ENCODE measurements around the gene NAA38. TPM values are rescaled to one million over a fixed set of nuclear protein-coding genes. Genes with fewer than 3 reads are reported as not detected.

NAA38 gene
- total and polyA plus RNA-seq, 2 donors from 2014 or later, result 69.6 to 246 TPM

DNA sequence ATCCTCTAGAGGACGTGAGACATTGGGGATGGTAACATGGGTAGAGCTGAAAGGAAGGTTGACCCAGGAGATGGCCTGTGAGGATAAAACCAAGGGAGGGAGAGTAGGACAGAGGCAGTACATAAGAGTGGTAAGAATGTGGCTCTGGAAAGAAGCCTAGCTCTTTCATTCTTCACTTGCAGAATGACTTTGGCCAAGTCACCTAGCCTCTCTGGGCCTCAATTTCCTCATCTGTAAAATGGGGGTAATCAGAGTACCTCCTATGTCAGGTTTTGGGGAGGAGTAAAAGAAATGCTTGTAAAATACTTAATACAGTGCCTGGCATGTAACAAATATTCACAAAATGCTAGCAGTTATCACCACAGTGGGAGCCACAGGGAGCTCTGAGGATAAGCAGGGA, 16.5 kb downstream of the NAA38 start:
- peak overlapping the region; percentile 21 to 99 (median 74) for H3K9ac ChIP-seq (ENCODE audit: low read length in 3 of 3)
- H3K9me3 ChIP-seq (ENCODE audit: control insufficient read depth in 2 of 3, insufficient read depth in 1 of 3, low read length in 3 of 3), result no peaks in the 10 kb centered on the region
- H3K4me3 ChIP-seq (ENCODE audit: low read length in 3 of 3), result peak overlapping the region; percentile 63 to 94 (median 75)
- H3K27ac ChIP-seq (ENCODE audit: low read depth in 2 of 2, low read length in 2 of 2), result peak overlapping the region; percentile 97 to 99
- TF ChIP-seq, protein P1, sequence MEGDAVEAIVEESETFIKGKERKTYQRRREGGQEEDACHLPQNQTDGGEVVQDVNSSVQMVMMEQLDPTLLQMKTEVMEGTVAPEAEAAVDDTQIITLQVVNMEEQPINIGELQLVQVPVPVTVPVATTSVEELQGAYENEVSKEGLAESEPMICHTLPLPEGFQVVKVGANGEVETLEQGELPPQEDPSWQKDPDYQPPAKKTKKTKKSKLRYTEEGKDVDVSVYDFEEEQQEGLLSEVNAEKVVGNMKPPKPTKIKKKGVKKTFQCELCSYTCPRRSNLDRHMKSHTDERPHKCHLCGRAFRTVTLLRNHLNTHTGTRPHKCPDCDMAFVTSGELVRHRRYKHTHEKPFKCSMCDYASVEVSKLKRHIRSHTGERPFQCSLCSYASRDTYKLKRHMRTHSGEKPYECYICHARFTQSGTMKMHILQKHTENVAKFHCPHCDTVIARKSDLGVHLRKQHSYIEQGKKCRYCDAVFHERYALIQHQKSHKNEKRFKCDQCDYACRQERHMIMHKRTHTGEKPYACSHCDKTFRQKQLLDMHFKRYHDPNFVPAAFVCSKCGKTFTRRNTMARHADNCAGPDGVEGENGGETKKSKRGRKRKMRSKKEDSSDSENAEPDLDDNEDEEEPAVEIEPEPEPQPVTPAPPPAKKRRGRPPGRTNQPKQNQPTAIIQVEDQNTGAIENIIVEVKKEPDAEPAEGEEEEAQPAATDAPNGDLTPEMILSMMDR (IDR thresholded peaks at IDR 0.05; ENCODE audit: borderline replicate concordance, extremely low read depth, insufficient read depth), result no peak
- H3K36me3 ChIP-seq (ENCODE audit: control insufficient read depth in 2 of 3, insufficient read depth in 3 of 3, low read length in 3 of 3), result peaks cover 0 to 6% (median 0%) of the 10 kb centered on the region in 3 donors
- peaks cover 7 to 45% (median 21%) of the 10 kb centered on the region in 3 donors for H3K4me1 ChIP-seq (ENCODE audit: control insufficient read depth in 2 of 3, insufficient read depth in 2 of 3, low read depth in 1 of 3, low read length in 3 of 3)
- FAIRE-seq (no peak), DNase-seq (no peak)
- no peaks in the 10 kb centered on the region for H3K27me3 ChIP-seq (ENCODE audit: control insufficient read depth, insufficient read depth, low read length)
- intact Hi-C loops (cut with DNase I), result no loop called here

- Histone ChIP-seq H3K9ac (ENCODE audit: low read length in 3 of 3) (no peak overlapping the region), H3K9me3 (ENCODE audit: control insufficient read depth in 2 of 3, insufficient read depth in 1 of 3, low read length in 3 of 3) (no peaks in the 10 kb centered on the region), H3K27me3 (ENCODE audit: control insufficient read depth, insufficient read depth, low read length) (no peaks in the 10 kb centered on the region), H3K4me1 (ENCODE audit: control insufficient read depth in 2 of 3, insufficient read depth in 2 of 3, low read depth in 1 of 3, low read length in 3 of 3) (peaks cover 7 to 42% (median 18%) of the 10 kb centered on the region in 3 donors), H3K27ac (ENCODE audit: low read depth in 2 of 2, low read length in 2 of 2) (peak overlapping the region in 1 of 2 donors; percentile 97), H3K36me3 (ENCODE audit: control insufficient read depth in 2 of 3, insufficient read depth in 3 of 3, low read length in 3 of 3) (peaks cover 0 to 6% (median 0%) of the 10 kb centered on the region in 3 donors), H3K4me3 (ENCODE audit: low read length in 3 of 3) (no peak overlapping the region)
- DNase-seq (no peak), FAIRE-seq (no peak)
- intact Hi-C loops (cut with DNase I), result no loop called here
- TF ChIP-seq, protein P1 (IDR thresholded peaks at IDR 0.05; ENCODE audit: borderline replicate concordance, extremely low read depth, insufficient read depth), result no peak
Measured at GRCh38 chr17:7840441-7840840, 16.9 kb downstream of the NAA38 start.

- H3K27ac ChIP-seq (ENCODE audit: low read depth in 2 of 2, low read length in 2 of 2), result no peak overlapping the region
- no peak overlapping the region for H3K4me3 ChIP-seq (ENCODE audit: low read length in 3 of 3)
- H3K36me3 ChIP-seq (ENCODE audit: control insufficient read depth in 2 of 3, insufficient read depth in 3 of 3, low read length in 3 of 3), result peaks cover 0 to 6% (median 0%) of the 10 kb centered on the region in 3 donors
- FAIRE-seq, result no peak
- H3K27me3 ChIP-seq (ENCODE audit: control insufficient read depth, insufficient read depth, low read length), result no peaks in the 10 kb centered on the region
- TF ChIP-seq, protein P1 (IDR thresholded peaks at IDR 0.05; ENCODE audit: borderline replicate concordance, extremely low read depth, insufficient read depth), result no peak
- intact Hi-C loops (cut with DNase I), result no loop called here
- H3K9ac ChIP-seq (ENCODE audit: low read length in 3 of 3), result no peak overlapping the region
- H3K9me3 ChIP-seq (ENCODE audit: control insufficient read depth in 2 of 3, insufficient read depth in 1 of 3, low read length in 3 of 3), result no peaks in the 10 kb centered on the region
- peaks cover 7 to 36% (median 13%) of the 10 kb centered on the region in 3 donors for H3K4me1 ChIP-seq (ENCODE audit: control insufficient read depth in 2 of 3, insufficient read depth in 2 of 3, low read depth in 1 of 3, low read length in 3 of 3)
- DNase-seq, result peak in 1 of 5 donors; percentile 53
Measured at GRCh38 chr17:7839876-7840261, 17.5 kb downstream of the NAA38 start.

Measured in kidney (tissue), 14 donors.